Measurements from ENCODE around the gene BMPER. TPM values are rescaled to one million over a fixed set of nuclear protein-coding genes. Genes with fewer than 3 reads are reported as not detected.
A peak's percentile ranks its signal among the peaks of the same experiment; 100 is the strongest.

BMPER gene
- total and polyA plus RNA-seq, 2 of the 8 experiments (the other 6 are each of a cell fraction or from before 2014, with no cell fraction given) = 0.33 to 0.69 TPM

- 0 out of 2 replicates have a peak overlapping the region, but pooled peaks have one; percentile 50 for H2BK20ac ChIP-seq (ENCODE audit: low read length)
- H3K56ac ChIP-seq (replicated peaks; ENCODE audit: insufficient read length, low read depth, low read length) = no peak overlapping the region
- no peak overlapping the region for H3K23ac ChIP-seq (ENCODE audit: insufficient read length)
- FAIRE-seq (no peak), DNase-seq (ENCODE audit: low read depth in 1 of 2, low spot score in 2 of 2) (no peak)
- H3K4me3 ChIP-seq (ENCODE audit: extremely low read depth in 1 of 4, insufficient read depth in 2 of 4, low read depth in 3 of 4, low read length in 4 of 4) = no peak overlapping the region; a peak in 1 of 8 replicates
- H2AFZ ChIP-seq (ENCODE audit: low read length) = no peak overlapping the region
- no peak overlapping the region for H3K4ac ChIP-seq (replicated peaks; ENCODE audit: insufficient read length, low read depth, low read length)
- no peaks in the 10 kb centered on the region for H3K79me2 ChIP-seq (ENCODE audit: control insufficient read depth in 1 of 2, insufficient read depth in 2 of 2, low read length in 2 of 2)
- H2BK5ac ChIP-seq (ENCODE audit: low read depth, low read length) = no peak overlapping the region
- H2BK120ac ChIP-seq (replicated peaks; ENCODE audit: low read depth, low read length) = no peak overlapping the region
- H3K4me1 ChIP-seq (replicated peaks in 1 of 4; ENCODE audit: control insufficient read depth in 3 of 4, insufficient read depth in 4 of 4, low read length in 3 of 4) = peaks cover 3 to 23% (median 13%) of the 10 kb centered on the region in 4 experiments; a peak in 6 of 7 replicates
- H2BK12ac ChIP-seq (ENCODE audit: low read depth, low read length) = 0 out of 2 replicates have a peak overlapping the region, but pooled peaks have one; percentile 0
- no peaks in the 10 kb centered on the region for H3K9me3 ChIP-seq (ENCODE audit: insufficient read depth in 2 of 2, low read depth in 1 of 2, low read length in 1 of 2)
- no peaks in the 10 kb centered on the region; the same call in 1 of the 2 replicates for H3K79me1 ChIP-seq (ENCODE audit: low read depth, low read length)
- 83% methylated on average over 4 of the region's 4 CpGs; no CpG with 5 or more reads in 1 of the 2 experiments for WGBS, 2 experiments (ENCODE audit: extremely low coverage in 1 of 2, insufficient coverage in 1 of 2, insufficient read length in 1 of 2, insufficient replicate concordance in 2 of 2, low coverage in 1 of 2, low lambda C conversion rate in 2 of 2, missing lambda C conversion rate in 1 of 2)
- H3K4me2 ChIP-seq (ENCODE audit: insufficient read depth in 1 of 2, low read depth in 2 of 2, low read length in 2 of 2) = peak overlapping the region in 1 of 2 experiments; percentile 42; a peak in 1 of 4 replicates
- no peak overlapping the region for H2AK5ac ChIP-seq (ENCODE audit: low read depth, low read length)
- ChIA-PET POLR2A (ENCODE audit: partially characterized antibody) (no interaction called here), CTCF (ENCODE audit: partially characterized antibody) (interaction anchor here (0.6 to 2.1 kb wide), 4 partner anchors 28 to 1365 kb away, joined by 3 to 7 read pairs (median 4); no protein-coding TSS in a partner anchor)
- H4K20me1 ChIP-seq (replicated peaks in 1 of 2; ENCODE audit: control insufficient read depth in 1 of 2, insufficient read depth in 2 of 2, low read length in 2 of 2) = no peaks in the 10 kb centered on the region
- no peak overlapping the region for H3K27ac ChIP-seq (ENCODE audit: low read depth, low read length)
- H3K23me2 ChIP-seq (ENCODE audit: low read depth, low read length) = no peaks in the 10 kb centered on the region
- no peaks in the 10 kb centered on the region for H3K27me3 ChIP-seq (replicated peaks in 1 of 4; ENCODE audit: control insufficient read depth in 3 of 4, extremely low read depth in 1 of 4, insufficient read depth in 3 of 4, low read length in 3 of 4)
- H3K14ac ChIP-seq (ENCODE audit: insufficient read length) = no peak overlapping the region
- no peak overlapping the region for H2BK15ac ChIP-seq (ENCODE audit: low read length)
- H3K9ac ChIP-seq (replicated peaks in 1 of 4; ENCODE audit: extremely low read depth in 1 of 4, low read depth in 3 of 4, low read length in 3 of 4) = no peak overlapping the region
- H4K91ac ChIP-seq (replicated peaks; ENCODE audit: insufficient read length, low read length) = peak overlapping the region; percentile 6
- H4K8ac ChIP-seq (ENCODE audit: extremely low read depth, insufficient read depth, low read length) = no peak overlapping the region
- no peaks in the 10 kb centered on the region for H3K36me3 ChIP-seq (ENCODE audit: control insufficient read depth in 2 of 4, insufficient read depth in 4 of 4, low read length in 3 of 4)
- H3K18ac ChIP-seq (ENCODE audit: extremely low read depth, low read length) = no peak overlapping the region
- H4K5ac ChIP-seq (ENCODE audit: insufficient read length, low read depth, low read length) = no peak overlapping the region
- no peak for TF ChIP-seq EGR1 (IDR thresholded peaks at IDR 0.05; ENCODE audit: borderline replicate concordance, low read depth, low read length)
Measured at GRCh38 chr7:34060196-34060947, 155.0 kb downstream of the BMPER start.

All from H1 (cell line).